T-helper 2 cell treated with Interferon-gamma antibody and Interleukin-4, amounts not matched to agents 100 ng/mL and 5 ng/mL, for 36 hours (primary cell): Measurements from ENCODE around the gene ARHGAP40. TPM values are rescaled to one million over a fixed set of nuclear protein-coding genes. Genes with fewer than 3 reads are reported as not detected.
"Not testable (repeated sequence)": the region's sequence is repeated elsewhere in the genome, so short reads cannot be mapped to it uniquely, and the experiment has no call there.

Source experiments
- intact Hi-C: fragments of 100-400 bp; cut with micrococcal nuclease; formaldehyde crosslinking; loops from one replicate; pipeline ENCODE4 v1.15.1; 2023
- total RNA-seq: library from RNA; stranded (reverse); gene quantifications from 2 replicates; pipeline ENCODE4 v1.2.3, GENCODE V29; 2022

Gene ARHGAP40
- total RNA-seq, 1 donor from 2014 or later: not detected

DNA sequence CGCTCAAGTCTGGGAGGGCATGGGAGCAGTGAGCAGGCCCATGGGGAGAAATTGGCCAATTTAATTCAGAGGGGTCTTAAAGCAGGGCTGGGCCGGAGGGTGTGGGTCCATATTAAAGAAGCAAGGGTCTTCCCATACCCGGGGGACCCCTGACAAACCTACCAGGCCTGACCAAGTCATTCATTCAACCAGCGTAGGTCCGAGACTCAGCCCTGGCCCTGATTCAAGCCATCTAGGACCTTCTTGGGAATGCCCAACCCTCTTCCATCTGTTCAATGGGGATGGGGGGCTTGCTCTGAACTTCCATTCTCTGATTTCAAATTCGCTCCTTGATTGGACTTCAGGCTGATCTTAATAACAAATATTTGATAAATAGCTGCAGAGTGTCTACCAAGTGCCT, 13.3 kb upstream of the ARHGAP40 start:
- intact Hi-C loops: no loop called here

DNA sequence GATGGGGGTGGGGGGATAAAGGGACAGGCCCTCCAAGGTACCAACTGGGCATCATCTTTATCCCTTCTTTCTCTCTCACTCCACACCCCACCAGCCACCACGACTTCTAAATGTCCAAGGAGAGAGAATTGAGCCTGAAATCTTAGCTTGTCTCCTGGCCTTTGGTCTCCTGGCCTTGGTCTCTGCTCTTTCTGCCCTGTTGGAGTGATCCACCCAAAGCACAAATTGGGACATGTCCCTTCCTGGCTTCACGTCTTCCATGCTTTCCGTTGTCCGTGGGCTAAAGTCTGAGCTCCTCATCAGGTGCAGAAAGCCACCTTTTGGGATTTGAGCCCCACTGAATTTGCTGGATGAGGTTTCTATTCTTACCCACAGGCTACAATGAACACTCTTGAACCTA, 12.3 kb upstream of the ARHGAP40 start:
- intact Hi-C loops: no loop called here

DNA sequence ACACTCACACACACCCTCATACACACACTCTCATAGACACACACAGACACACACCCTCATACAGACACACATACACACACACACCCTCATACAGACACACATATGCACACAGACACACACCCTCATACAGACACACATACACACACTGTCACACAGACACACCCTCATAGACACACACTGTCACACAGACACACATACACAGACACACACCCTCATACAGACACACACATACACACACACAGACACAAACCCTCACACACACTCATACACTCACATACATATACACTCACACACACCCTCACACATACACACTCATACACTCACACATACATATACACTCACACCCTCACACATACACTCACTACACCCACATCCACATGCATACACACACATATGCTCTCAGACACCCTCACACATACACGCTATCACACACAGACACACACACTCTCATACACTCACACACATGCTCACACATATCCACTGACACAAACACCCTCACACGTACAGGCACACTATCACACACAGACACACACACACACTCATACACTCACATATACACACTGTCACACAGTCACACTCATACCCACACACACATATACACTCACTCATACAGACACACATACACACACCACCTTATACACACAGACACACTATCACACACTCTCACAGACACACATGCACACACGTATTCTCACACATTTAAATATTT, 11.5 kb upstream of the ARHGAP40 start:
- intact Hi-C loops: no loop called here

DNA sequence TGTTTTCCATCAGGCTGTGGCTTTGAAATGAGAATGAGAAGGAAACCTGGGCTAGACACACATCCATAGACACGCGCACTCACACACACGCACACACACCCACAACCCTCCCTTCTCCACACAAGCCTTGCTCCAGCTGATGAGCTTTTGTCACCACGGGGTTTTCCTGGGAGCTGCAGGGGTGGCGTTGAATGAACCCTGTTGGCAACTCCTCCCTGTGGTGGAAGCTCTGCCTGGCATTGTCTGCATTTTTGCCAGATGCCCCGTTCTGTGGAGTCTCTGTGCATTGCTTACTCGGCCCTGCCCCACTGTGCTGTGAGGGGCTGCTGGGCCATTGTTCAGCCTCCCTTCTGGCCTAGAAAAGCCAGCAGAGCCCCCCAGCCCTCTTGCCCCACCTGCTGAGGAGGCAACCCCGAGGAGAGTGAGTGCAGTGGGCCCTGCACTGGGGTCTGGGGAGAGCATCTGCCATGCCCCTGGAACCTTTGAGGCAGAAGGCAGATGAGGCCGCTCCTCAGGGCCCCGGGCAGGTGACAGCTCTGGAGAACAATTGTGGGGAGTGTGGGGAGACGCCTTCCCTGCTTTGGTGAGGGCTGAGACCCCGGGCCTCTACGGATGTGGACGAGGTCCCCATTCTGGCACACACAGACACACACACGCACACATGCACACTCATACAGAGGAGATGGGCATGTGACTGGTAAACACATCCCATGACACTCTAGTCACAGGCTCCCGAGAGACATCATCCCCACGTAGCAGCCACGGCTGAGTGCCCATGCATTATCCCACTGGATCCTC, 10.7 kb upstream of the ARHGAP40 start:
- intact Hi-C loops: no loop called here

DNA sequence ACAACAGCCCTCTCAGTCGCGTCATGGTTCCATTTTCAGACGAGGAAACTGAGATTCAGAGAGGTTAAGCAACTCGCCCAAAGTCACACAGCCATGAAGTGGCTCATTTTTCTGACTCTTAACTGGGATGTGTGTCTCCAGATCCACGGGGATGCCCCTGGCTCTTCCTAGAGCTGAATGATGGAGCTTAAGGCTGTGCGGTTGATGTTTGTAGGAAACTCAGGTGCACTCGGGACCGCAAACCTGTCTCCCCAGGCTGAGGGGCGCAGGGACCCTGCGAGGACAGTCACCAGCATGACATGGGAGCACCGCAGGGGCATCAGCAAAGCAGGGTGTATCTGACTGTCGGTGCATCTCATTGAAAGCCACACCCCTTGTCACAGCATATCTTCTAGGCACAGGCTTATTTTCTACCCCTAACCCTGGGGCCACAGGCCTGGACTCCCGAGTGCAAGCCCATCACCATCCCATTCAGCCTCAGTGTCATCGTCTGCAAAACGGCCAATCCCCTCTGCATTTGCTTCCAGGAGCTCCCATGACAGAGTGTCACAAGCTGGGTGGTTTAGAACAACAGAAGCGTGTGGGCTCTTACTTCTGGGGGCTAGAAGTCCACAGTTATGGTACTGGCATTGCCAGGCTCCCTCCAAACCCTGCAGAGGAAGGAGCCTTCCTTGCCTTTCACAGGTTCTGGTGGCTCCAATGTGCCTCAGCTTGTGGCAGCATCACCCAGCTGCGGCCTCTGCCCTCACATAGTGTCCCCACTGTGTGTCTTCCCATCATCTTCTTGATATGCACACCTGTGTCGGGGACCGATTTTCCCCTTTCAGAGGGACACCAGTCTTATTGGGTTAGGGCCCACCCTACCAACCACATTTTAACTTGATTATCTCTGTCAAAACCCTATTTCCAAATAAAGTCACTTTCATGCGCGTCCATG, 9.9 kb upstream of the ARHGAP40 start:
- intact Hi-C loops: no loop called here

DNA sequence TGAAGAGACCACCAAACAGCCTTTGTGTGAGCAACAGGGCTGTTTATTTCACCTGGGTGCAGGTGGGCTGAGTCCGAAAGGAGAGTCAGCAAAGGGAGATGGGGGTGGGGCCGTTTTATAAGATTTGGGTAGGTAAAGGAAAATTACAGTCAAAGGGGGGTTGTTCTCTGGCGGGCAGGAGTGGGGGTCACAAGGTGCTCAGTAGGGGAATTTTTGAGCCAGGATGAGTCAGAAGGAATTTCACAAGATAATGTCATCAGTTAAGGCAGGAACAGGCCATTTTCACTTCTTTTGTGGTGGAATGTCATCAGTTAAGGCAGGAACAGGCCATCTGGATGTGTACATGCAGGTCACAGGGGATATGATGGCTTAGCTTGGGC, 9.2 kb upstream of the ARHGAP40 start:
- intact Hi-C loops: not testable (repeated sequence)

DNA sequence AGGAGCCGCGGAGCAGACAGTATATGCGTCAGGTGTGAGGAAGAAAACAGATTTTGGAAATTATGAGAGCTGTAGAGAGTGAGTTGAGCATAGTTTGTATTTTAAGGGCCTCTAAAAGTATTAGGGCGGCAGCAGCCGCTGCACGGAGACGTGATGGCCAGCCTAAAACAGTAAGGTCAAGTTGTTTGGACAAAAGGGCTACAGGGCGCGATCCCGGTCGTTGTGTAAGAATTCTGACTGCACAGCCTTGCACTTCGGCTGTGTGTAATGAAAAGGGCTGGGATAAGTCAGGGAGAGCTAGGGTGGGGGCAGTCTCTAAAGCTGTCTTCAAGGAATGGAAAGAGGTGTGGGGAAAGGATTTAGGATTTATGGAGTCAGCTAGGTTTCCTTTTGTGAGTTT, 7.3 kb upstream of the ARHGAP40 start:
- intact Hi-C loops: not testable (repeated sequence)

DNA sequence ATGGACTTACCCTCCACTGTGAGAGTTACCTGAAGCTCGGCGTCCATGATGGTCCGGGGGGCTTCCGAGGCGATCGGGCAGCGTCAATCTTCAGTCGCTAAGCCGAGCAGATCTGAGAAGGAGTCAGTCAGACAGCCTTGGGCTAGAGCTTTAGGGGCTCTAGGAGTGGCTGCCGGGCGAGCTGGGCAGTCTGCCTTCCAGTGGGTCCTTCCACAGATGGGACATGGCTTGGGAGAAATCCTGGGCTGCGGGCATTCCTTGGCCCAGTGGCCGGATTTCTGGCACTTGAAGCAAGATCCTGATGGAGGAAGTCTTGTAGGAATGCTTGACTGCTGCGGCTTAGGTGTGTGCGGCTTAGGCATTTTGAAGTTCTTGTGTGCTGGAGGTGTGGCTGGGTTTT, 5.7 kb upstream of the ARHGAP40 start:
- intact Hi-C loops: not testable (repeated sequence)

DNA sequence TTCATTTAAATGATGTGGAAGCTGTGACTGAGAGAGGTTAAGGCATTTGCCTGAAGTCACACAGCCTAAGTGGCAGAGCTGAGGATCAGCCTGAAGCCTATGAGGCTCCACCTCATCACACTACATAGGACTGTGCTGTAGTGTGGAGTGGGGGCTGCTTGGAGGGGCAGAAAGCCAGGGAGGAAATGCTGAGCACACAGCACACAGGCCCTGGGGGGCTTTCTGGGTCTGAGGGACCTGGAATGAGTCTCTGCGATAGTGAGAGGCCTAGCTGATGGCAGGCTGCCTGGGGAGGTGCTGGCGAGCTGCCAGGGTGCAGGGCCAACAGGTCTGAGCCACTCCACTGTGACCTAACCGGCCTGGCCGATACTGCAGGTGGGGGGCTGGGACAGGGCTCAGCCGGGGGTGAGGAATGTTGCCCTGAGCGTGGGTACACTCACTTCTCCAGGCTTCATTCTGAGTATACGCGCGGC, 2.2 kb upstream of the ARHGAP40 start:
- intact Hi-C loops: no loop called here

DNA sequence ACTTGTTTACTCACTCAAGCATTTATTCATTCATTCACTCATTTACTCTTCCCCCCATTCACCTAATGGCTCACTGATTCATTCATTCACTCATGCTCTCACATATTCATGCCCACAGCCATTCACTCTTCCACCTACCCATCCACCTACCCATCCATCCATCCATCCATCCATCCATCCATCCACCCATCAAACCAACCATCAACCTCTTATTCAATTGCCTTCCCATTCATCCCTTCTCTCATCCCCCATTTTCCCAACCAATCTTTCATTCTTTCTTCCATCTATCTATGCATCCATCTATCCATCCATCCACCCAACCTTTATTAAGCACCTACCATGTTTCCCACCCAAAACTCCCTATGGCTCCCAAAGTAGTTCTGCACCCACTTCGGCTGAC, 1.6 kb upstream of the ARHGAP40 start:
- intact Hi-C loops: no loop called here

DNA sequence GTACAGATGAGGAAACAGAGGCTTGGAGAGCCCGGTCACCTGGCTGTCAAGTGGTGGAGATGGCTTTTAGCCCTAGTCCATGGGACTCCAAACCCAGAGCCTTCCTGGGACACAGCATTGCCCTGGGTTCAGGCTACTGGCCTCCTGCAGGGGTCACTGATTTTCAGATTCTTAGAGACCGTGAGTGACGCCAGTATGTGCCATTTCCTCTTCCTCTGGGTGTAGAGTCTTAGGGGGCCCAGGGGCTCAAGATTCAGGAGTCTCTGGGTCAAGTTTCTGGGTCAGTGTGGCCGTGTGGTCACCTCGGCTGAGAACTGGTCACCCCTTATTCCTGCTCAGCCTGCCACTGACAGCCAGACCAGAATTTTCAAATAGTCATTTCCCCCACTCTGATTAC, 574 bp downstream of the ARHGAP40 start:
- intact Hi-C loops: no loop called here

DNA sequence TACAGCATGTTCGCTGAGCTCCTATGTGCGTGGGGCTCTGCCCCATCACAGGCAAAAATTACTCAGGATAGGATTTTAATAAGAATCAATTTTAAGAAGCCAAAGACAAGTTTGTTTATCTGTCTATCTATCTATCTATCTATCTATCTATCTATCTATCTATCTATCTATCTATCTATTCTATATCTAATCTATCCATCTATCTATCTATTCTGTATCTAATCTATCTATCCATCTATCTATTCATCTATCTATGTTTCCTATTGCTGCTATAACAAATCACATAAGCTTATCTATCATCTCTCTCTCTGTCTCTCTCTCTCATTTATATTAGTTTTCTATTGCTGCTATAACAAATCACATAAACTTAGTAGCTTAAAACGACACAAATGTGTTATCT, 1.7 kb downstream of the ARHGAP40 start:
- intact Hi-C loops: no loop called here

DNA sequence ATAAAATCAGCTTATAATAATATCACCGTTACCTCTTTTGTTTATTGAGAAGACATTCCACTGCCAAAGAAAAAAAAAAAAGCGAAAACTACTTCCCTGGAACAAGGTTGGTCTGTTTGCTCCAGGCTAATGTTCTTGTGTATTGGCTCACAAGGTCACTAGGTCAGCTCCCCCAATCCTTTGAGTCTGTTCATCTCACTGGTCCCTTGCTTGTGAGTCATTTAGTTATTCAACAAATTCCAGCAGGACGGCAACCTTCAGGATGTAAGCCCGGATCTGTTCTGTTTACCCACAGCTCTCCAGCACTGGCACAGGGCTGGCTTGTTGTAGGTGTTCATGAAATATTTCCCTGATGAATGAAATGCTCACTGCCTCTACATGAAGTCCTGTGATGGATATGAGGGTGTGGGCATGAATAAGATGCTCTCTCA, 3.3 kb downstream of the ARHGAP40 start:
- intact Hi-C loops: no loop called here

DNA sequence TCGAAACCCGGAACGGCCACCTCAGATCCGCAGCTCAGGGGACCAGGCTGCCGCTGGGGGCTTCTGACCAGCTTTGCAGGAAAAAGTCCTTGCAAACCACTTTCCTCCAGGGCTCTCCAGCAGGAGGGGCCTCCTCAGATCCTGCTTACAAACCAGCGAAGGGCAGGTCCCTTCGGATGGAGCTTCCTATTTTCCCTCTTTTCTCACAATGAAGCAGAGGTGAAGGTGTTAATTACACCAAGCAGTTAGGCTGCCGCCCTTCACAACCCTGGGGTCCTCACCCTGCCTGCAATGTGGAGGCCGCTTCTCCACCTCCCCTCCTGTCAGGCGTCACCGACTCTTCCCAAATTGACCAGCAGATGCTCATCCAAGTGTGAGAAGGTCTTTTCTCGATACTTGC, 5.7 kb downstream of the ARHGAP40 start:
- intact Hi-C loops: no loop called here

DNA sequence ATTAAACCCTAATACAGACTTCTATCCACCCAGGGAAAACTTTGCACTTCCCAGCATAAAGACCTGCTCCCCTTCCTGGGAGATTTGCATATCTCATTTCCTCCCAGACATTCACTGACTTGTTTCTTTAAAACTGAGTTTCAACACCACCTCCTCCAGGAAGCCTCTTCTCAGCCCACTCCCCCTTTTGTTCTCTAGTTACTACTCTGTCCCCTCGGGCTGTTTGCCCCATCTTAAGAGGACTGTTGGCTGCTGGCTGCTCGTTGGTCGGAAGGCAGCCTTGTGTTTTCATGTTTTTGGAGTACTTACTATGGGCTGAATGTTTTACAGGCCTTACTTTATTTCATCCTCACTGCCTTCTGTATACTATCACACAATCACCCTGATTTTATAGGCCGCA, 6.6 kb downstream of the ARHGAP40 start:
- intact Hi-C loops: no loop called here

DNA sequence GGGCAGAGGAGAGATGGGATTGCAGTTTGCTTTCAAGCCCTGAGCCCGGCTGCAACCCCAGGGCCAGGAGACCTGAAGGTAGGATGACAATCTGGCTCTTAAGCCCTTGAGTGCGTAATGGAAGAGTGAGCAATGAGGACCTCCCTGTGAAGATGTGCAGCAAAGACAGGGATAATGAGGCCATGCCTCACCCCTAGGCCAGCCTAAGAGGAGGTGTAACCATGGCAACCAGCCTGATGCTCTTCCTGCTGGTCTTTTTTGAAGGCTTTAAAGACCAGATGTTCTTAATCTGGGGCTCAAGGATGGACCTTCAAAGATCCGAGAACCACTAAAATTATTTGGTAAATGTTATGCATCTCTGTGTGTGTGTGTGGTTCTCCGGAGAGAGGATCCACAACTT, 8.2 kb downstream of the ARHGAP40 start:
- intact Hi-C loops: no loop called here

DNA sequence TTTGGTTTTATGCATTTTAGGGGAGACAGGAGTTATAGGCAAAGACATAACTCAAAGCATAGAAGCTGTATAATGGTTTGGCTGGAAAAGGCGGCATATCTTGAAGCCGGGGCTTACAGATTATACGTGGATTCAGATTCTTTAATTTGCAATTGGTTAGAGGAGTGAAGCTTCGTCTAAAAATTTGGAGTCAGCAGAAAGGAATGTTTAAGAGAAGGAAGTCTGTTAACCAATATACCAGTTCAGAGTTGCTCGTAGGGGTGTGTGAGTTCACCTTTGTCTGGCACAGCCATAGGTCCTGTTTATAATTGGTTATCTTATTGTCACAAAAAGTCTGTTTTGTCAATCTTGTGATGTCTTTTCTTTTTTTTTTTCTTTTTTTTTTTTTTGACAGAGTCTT, 8.9 kb downstream of the ARHGAP40 start:
- intact Hi-C loops: no loop called here

DNA sequence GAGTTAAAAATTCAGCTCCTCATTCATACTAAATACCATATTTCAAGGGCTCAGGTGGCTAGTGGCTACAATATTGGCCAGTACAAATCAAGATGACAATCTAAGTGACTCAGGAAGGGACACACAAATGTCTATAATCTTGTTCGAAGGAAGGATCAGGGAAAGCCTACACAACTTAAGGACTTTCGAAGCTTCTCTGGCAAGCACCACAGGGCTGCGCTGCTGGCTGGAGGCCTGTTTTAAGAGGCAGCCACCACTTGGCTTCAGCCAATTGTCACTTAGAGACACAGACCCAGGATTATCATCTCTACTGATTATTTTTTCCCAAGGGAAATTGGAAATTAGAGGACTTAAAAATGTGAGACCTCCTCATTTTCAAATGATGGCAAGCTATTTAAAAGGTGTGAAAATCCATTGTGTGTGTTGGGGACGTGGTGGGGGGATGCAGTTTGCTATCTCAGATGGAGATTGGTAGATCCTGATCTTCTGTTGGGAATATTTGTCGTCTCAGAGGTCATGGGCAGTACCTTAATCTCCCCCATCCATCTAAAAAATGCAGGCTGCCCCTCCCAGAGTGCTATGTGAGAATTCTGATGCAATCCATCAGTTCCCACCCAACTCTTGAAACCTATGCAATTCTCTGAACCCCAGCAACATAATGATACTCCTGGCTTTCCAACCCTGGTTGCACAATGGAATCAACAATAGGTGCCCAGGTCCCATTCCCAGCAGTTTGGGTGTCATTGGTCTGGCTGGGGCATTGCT, 11.3 kb downstream of the ARHGAP40 start:
- intact Hi-C loops: no loop called here

DNA sequence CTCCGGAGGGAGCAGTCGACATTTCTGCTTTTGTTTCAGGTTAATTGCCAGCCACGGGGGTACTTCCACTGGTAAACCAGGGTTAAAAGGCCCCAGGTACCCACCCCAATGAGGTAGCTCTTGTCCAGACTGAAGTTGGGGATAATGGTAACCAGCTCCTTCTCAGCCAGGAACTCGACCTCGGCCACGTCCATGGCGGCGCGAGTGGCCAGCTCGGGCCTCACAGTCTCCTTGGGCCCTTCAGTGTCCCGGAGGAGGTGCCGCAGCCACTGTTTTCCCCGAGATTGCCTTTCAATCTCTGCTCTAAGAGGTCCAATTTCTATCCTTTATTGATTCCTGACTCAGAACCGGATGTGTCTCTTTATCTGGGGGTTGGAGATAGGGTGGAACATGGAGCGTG, 13.7 kb downstream of the ARHGAP40 start:
- intact Hi-C loops: no loop called here

DNA sequence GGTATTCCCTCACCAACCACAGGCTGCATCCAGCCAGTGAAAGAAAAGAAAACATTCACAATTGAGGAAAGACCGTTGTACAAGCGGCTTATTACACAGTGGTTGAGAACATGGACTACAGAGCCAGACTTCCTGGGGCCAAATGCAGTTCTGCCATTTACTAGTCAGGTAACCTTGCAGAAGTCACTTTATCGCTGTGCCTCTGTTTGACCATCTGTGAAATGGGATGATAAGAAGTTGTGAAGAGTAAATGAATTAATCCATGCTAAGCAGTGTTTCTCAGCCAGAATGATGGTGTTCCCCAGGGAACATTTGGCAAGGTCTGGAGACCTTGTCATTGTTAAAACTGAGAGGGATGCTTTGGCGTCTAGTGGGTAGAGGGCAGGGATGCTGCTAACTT, 14.8 kb downstream of the ARHGAP40 start:
- intact Hi-C loops: no loop called here
